WERI-Rb-1 (cell line): ENCODE results near the gene DGLUCY.

Experiments
- DNase-seq: peaks from one replicate; pipeline ENCODE4 v3.0.0-alpha.2; 2020
- H3K27ac ChIP-seq: fragments of 250-450 bp; sonication (Bioruptor Pico); 2 replicates; pipeline ENCODE4 v1.5.1; 2020; ENCODE audit warnings: mild to moderate bottlenecking, moderate library complexity
- H3K27me3 ChIP-seq: fragments of 250-450 bp; sonication (Bioruptor Pico); 2 replicates; pipeline ENCODE4 v1.5.1; 2021; ENCODE audit warnings: mild to moderate bottlenecking, low read depth, moderate library complexity; ENCODE audit not compliant: insufficient read depth, severe bottlenecking
- H3K36me3 ChIP-seq: fragments of 250-450 bp; sonication (Bioruptor Pico); 2 replicates; pipeline ENCODE4 v1.5.1; 2020; ENCODE audit warnings: mild to moderate bottlenecking, moderate library complexity
- H3K4me3 ChIP-seq: 2 replicates; pipeline ENCODE4 v1.5.1; 2011; ENCODE audit warnings: low read depth, mild to moderate bottlenecking, control low read depth, low read length
- H3K9me3 ChIP-seq: fragments of 250-450 bp; sonication (Bioruptor Pico); 2 replicates; pipeline ENCODE4 v1.5.1; 2021; ENCODE audit warnings: mild to moderate bottlenecking, moderate library complexity; ENCODE audit not compliant: severe bottlenecking
- CTCF ChIP-seq: IDR thresholded peaks from 2 replicates; pipeline ENCODE4 v1.5.1; 2011; ENCODE audit warnings: low read depth, mild to moderate bottlenecking, control low read depth, inconsistent platforms, low read length

The DGLUCY gene

GRCh38 chr14:91233936-91234790 is 120.3 kb downstream of the DGLUCY start:
- no peaks in the 10 kb centered on the region for H3K27me3 ChIP-seq
- no peak overlapping the region for H3K27ac ChIP-seq
- H3K36me3 ChIP-seq, result no peaks in the 10 kb centered on the region
- no peak for TF ChIP-seq CTCF
- no peak overlapping the region for H3K4me3 ChIP-seq
- H3K9me3 ChIP-seq, result peaks cover 6% of the 10 kb centered on the region
- DNase-seq, result no peak

- Histone ChIP-seq H3K27ac (no peak overlapping the region), H3K36me3 (no peaks in the 10 kb centered on the region), H3K27me3 (no peaks in the 10 kb centered on the region), H3K4me3 (no peak overlapping the region), H3K9me3 (peaks cover 6% of the 10 kb centered on the region)
- no peak for TF ChIP-seq CTCF
- no peak for DNase-seq
Observed at GRCh38 chr14:91234791-91235114, 120.9 kb downstream of the DGLUCY start.

- Histone ChIP-seq H3K36me3 (no peaks in the 10 kb centered on the region), H3K9me3 (no peaks in the 10 kb centered on the region), H3K27me3 (no peaks in the 10 kb centered on the region), H3K27ac (no peak overlapping the region), H3K4me3 (no peak overlapping the region)
- DNase-seq, result no peak
- no peak for TF ChIP-seq CTCF
Observed at GRCh38 chr14:91235841-91236240, 122.0 kb downstream of the DGLUCY start.

GRCh38 chr14:91237219-91237618 is 123.3 kb downstream of the DGLUCY start:
- DNase-seq, result no peak
- Histone ChIP-seq H3K27ac (no peak overlapping the region), H3K9me3 (no peaks in the 10 kb centered on the region), H3K27me3 (no peaks in the 10 kb centered on the region), H3K4me3 (no peak overlapping the region), H3K36me3 (no peaks in the 10 kb centered on the region)
- no peak for TF ChIP-seq CTCF

- H3K4me3 ChIP-seq, result no peak overlapping the region
Observed at GRCh38 chr14:91238085-91238484, 124.2 kb downstream of the DGLUCY start.

More at GRCh38 chr14:91238085-91238484, 124.2 kb downstream of the DGLUCY start:
- no peaks in the 10 kb centered on the region for H3K36me3 ChIP-seq
- DNase-seq, result no peak
- H3K9me3 ChIP-seq, result no peaks in the 10 kb centered on the region
- H3K27me3 ChIP-seq, result no peaks in the 10 kb centered on the region
- TF ChIP-seq CTCF, result no peak
- no peak overlapping the region for H3K27ac ChIP-seq
